HuH-7.5 (cell line): Measurements from ENCODE around the gene DNAAF5.
"Not testable (repeated sequence)": the region's sequence is repeated elsewhere in the genome, so short reads cannot be mapped to it uniquely, and the experiment has no call there.

Experiments used
- DNase-seq: peaks from one replicate; pipeline ENCODE4 v3.0.0; 2011; ENCODE audit warnings: low spot score

The DNAAF5 gene

DNA sequence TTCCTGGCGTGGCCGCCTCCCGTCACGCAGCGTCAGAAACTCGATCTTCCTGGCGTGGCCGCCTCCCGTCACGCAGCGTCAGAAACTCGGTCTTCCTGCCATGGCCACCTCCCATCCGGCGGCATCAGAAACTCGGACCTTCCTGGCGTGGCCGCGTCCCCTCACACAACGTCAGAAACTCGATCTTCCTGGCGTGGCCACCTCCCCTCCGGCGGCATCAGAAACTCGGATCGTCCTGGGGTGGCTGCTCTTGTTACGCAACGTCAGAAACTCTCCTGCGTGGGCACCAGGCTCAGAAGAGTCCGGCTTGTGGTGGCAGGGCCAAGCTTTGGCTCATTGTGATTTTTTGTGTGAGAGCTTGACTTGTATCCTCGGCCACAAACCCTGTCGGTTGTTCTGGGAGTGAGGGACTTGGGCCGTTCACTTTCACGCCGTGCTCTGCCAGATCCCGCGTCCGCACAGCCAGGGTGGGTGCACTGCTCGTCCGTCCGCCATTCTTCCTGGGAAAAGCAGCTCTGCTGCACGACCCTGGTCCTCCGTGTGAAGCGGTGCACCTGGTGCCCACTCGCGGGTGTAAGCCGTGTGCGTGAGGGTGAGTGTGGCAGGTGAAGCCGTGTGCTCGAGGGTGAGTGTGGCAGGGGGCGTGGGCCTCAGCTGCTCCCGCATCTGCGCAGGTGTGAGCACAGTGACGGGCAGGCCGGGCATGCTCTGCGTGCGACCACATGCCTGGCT, 56.4 kb downstream of the DNAAF5 start:
- no peak for DNase-seq

- no peak for DNase-seq
These were observed 57.3 kb downstream of the DNAAF5 start for GRCh38 chr7:783556-784490.

GRCh38 chr7:784971-785370, 58.5 kb downstream of the DNAAF5 start:
- DNase-seq: no peak

DNA sequence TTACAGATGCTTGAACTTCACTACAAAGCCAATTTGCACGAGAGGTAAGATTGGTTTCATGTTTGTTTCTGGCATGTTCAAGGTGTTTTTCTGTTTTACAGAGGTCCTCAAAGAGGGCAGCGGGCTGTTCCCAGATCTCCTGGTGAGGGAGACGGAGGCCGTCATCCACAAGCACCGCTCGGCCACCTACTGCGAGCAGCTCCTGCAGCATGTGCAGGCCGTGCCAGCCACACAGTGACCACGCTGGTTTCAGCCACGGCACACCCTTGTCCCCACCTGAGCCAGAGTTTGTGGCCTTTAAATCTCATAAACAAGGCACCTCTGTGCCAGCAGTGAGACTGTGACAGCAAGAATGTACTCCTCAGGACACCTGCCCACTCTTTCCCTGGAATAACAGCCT, 58.9 kb downstream of the DNAAF5 start:
- no peak for DNase-seq

DNA sequence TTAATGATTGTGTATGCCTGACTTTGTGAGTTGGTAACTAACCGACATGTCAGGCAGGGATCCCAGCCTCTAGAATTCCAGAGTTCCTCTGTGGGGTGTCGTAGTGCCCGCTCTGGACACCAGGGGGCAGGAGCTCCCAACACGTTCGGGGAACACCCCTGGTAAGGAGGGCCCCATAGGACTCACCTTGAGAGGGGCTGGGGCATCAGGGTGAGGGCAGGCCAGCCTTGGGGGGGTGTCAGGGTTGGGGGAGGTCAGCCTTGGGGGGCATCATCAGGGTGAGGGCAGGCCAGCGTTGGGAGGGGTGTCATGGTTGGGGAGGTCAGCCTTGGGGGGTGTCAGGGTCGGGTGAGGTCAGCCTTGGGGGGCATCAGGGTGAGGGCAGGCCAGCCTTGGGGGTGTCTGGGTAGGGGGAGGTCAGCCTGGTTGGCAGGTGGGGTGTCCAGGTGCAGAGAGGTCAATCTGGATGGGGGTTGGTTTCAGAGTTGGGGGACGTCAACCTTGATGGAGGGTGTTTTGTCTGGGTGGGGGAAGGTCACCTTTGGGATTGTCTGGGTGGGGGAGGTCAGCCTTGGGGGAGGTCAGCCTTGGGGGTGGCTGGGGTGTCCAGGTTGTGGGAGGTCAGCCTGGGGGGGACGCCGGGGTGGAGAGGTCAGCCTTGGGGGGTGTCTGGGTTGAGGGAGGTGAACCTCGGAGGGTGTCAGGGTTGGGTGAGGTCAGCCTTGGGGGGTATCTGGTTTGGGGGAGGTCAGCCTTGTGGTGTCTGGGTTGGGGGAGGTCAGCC, 60.2 kb downstream of the DNAAF5 start:
- DNase-seq: peak; percentile 96

DNA sequence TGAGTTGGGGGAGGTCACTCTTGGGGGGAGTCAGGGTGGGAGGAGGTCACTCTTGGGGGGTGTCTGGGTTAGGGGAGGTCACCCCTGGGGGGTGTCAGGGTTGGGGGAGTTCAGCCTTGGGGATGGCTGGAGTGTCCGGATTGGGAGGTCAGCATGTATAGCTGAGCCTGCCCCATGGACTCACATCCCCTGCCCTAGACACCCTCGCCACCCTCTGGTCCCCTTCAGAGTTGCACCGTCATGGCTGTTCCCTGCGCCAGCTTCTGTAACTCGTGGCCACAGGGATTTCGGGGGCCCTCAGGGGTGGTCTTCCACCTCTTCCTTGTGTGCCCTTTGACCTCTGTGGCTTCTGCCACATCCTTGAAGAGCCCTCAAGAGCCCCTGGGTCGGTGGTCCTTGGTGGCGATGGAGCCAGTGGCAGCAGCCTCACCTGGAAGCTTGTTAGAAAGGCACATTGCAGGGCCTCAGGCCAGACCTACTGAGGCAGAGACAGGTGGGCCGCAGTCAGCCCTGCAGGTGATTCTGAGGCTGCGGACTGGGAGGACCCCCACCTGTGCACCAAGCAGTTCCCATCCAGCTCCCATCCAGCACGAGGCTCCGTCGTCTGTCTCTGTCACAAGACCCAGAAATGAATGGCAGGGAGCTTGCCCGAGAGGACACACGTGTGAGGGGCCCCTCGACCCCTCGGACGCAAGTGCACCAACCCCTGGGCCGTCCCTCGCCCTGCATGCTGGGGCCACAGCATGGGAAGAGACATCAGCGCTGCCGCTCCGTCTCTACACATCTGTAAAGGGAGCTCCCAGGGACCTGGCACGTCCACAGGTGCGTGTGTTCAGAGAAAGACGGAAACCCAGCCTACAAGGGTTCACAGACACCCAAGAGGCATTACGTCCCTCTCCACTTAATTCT, 61.1 kb downstream of the DNAAF5 start:
- no peak for DNase-seq

DNA sequence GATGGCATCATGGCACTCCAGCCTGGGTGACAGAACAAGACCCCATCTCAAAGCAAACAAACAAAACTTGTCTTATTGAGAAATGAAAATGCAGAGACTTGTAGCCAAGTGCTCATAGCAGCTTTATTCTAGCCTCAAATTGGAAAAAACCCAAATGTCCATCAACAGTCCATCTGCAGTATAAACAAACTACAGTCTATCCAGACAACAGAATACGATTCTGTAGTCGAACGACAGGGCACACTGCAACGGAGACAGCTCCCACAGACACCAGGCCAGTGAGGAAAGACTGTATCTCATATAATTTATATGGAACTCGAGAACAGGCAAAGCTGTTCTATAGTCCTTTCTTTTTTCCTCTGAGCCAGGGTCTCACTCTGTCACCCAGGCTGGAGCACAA, 65.0 kb downstream of the DNAAF5 start:
- DNase-seq: no peak

GRCh38 chr7:794207-794606, 67.7 kb downstream of the DNAAF5 start:
- no peak for DNase-seq

GRCh38 chr7:794671-795329, 68.3 kb downstream of the DNAAF5 start:
- DNase-seq: no peak

DNA sequence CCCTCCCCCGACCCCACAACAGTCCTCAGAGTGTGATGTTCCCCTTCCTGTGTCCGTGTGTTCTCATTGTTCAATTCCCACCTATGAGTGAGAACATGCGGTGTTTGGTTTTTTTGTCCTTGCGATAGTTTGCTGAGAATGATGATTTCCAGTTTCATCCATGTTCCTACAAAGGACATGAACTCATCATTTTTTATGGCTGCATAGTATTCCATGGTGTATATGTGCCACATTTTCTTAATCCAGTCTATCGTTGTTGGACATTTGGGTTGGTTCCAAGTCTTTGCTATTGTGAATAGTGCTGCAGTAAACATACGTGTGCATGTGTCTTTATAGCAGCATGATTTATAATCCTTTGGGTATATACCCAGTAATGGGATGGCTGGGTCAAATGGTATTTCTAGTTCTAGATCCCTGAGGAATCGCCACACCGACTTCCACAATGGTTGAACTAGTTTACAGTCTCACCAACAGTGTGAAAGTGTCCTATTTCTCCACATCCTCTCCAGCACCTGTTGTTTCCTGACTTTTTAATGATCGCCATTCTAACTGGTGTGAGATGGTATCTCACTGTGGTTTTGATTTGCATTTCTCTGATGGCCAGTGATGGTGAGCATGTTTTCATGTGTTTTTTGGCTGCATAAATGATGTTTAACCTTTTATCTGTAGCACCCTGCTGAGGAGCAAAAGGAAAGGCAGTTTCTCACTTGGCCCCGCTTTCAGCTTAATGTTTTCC, 70.1 kb downstream of the DNAAF5 start:
- DNase-seq: not testable (repeated sequence)

- DNase-seq: no peak
These were observed 72.5 kb downstream of the DNAAF5 start for GRCh38 chr7:798921-799470.

DNA sequence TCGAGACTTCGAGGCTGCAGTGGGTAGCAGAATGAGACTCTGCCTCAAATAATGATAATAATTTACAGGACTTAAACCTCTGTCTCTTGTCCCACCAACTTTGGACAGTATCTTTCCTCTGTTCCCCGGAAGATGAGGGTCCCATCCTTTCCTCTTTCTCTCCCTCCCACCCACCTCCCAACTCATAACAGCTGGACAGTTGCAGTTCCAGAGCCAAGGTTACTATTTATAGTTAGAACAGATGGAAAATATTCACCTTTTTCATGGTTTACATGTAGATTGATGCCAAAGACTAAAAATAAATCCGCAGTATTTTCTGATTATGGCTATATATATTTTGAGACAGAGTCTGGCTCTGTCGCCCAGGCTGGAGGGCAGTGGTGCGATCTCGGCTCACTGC, 74.2 kb downstream of the DNAAF5 start:
- DNase-seq: no peak

DNA sequence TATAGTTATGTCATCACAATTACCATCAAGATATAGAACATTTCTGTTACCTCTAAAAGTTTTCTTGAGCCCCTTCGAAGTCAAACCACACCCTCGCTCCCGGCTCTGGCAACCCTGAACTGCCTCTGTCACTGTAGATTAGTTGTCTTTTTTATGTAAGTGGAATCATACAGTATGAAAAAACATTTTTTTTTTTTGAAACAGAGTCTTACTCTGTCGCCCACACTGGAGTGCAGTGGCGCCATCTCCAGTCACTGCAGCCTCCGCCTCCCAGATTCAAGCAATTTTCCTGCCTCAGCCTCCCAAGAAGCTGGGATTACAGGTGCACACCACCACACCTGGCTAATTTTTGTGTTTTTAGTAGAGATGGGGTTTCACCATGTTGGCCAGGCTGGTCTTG, 74.9 kb downstream of the DNAAF5 start:
- not testable (repeated sequence) for DNase-seq

- DNase-seq: no peak
These were observed 75.5 kb downstream of the DNAAF5 start for GRCh38 chr7:801940-802381.

DNA sequence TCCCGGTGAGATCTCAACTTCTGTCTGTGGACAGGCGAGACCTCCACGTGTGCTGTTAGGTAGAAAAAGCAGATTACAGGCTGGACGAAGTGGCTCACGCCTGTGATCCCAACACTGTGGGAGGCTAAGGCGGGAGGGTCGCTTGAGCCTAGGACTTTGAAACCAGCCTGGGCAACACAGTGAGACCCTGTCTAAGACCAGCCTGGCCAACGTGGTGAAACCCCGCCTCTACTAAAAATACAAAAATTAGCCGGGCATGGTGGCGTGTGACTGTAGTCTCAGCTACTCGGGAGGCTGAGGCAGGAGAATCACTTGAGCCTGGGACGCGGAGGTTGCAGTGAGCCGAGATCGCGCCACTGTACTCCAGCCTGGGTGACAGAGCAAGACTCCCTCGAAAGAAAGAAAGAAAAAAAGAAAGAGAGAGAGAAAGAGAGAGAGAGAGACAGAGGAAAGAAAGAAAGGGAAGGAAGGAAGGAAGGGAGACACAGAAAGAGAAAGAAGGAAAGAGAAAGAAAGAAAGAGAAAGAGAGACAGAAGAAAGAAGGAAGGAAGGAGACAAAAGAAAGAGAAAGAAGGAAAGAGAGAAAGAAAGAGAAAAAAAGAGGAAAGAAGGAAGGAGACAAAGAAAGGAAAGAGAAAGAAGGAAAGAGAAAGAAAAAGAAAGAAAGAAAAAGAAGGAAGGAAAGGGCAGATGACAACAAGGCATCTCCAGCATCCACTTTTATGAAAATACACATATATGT, 76.2 kb downstream of the DNAAF5 start:
- no peak for DNase-seq

- DNase-seq: no peak
These were observed 76.7 kb downstream of the DNAAF5 start for GRCh38 chr7:803243-803635.

DNA sequence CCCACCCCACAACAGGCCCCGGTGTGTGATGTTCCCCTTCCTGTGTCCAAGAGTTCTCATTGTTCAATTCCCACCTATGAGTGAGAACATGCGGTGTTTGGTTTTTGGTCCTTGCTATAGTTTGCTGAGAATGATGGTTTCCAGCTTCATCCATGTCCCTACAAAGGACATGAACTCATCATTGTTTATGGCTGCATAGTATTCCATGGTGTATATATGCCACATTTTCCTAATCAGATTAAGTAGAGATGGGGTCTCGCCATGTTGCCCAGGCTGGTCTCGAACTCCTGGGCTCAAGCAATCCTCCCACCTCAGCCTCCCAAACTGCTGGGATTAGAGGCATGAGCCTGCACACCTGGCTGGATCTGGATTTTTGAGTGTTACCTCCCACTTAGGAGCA, 77.3 kb downstream of the DNAAF5 start:
- DNase-seq: not testable (repeated sequence)

DNA sequence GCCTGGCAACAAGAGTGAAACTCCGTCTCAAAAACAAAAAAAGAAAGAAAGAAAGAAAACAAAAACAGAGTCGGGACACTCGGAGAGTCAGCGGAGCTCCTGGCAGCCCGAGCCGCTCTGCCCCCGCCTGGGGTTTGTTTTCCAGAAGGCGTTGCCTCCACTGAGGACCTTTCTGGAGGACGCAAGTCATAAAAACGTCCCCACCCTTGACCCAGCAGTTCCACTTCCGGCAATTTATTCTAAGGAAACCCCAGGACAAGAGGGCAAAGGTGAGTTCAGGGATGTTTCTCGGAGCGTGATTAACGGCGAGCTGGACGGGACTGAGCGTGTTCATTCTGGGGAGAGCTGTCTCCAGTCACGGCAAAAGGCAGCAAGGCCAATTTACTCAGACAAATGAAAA, 78.8 kb downstream of the DNAAF5 start:
- no peak for DNase-seq
